Fibroblast of pulmonary artery (primary cell): Measurements from ENCODE around the gene CAMK1.
A peak's percentile ranks its signal among the peaks of the same experiment; 100 is the strongest.

Experiments
- DNase-seq: peaks from one replicate; pipeline ENCODE4 v3.0.0-alpha.2; 2010; ENCODE audit warnings: low read depth
- H3K4me3 ChIP-seq: replicated peaks from 2 replicates; pipeline ENCODE4 v1.5.1; 2011; ENCODE audit warnings: low read depth, mild to moderate bottlenecking, control low read depth, low read length, moderate library complexity
- TF ChIP-seq, protein P1 (sequence below): IDR thresholded peaks from 2 replicates; pipeline ENCODE4 v1.5.1; 2011; ENCODE audit warnings: mild to moderate bottlenecking, control low read depth, low read length, inconsistent platforms; ENCODE audit errors: missing control alignments

CAMK1 gene

DNA sequence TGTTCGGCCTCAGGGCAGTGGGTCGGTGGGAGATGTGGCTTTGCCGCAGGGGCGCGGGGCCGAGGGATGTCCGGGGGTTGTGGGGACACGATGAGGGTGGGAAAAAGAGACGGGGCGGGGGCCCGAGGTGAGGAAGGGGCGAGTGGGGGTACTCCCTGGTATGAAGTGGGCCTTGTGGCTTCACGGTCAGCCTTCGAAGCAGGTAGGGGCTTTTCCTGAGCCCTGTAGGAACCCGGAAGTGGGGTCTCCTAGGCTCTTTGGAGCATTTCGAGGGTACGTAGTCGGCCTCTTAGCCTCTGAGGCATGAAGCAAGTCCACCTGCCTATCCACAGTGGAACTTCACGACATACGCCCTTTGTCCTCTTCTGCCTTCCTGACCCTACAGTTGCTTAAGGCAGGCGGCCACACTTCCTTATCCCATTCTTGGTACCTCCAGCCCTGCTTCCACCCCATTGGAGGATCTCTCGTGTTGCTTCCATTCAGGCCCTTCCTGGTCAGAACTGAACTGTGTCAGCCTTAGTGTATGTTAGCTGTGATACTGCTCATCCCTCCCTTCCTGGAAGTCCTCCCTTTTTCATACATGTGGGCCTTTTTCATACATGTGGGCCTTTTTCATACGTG lies 23.5 kb upstream of the CAMK1 start:
- TF ChIP-seq, protein P1, sequence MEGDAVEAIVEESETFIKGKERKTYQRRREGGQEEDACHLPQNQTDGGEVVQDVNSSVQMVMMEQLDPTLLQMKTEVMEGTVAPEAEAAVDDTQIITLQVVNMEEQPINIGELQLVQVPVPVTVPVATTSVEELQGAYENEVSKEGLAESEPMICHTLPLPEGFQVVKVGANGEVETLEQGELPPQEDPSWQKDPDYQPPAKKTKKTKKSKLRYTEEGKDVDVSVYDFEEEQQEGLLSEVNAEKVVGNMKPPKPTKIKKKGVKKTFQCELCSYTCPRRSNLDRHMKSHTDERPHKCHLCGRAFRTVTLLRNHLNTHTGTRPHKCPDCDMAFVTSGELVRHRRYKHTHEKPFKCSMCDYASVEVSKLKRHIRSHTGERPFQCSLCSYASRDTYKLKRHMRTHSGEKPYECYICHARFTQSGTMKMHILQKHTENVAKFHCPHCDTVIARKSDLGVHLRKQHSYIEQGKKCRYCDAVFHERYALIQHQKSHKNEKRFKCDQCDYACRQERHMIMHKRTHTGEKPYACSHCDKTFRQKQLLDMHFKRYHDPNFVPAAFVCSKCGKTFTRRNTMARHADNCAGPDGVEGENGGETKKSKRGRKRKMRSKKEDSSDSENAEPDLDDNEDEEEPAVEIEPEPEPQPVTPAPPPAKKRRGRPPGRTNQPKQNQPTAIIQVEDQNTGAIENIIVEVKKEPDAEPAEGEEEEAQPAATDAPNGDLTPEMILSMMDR = no peak
- DNase-seq = peak; percentile 49
- peak overlapping the region; percentile 99 for H3K4me3 ChIP-seq

DNA sequence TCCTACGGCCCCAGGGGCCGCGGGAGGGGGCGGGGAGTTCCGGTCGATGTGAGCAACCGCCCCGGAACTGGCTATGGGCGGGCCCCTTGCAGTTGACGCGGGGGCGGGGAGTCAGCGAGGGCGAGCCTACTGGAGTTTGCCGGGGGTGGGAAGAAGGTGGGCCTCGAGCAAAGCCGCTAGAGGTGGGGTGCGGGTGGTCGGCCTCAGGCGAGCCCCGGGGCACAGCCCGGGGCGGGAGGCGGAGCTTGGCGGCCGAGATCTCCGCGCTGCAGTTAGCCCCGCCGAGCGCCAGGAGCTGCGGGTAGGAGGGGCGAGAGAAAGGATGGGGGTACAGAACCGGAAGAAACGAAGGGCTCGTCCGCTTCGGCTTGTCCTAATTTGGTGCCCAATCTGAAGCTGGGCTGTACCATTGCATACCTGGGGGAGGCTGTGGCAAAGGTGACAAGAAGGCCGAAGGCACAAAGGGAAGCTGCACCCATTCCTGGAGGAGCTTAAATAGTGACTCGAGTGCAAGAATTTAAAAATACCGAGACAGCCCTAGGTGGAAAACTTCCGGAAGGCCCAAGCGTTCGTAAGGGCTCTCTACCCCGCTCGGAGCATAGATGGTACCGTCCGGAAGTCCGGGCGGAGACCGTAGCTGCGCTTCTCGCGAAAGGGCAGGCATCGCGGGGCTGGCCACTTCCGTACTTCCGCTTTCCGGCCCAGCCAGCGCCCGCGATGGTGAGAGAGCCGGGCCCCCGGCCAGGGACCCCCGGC lies 22.8 kb upstream of the CAMK1 start, which contains the start of the genes ARPC4 and TADA3:
Gene ARPC4 (plus strand): TSS at position 678 of the 756 bp plus-strand sequence. CDS start 40 bp downstream, at position 718.
Gene TADA3 (minus strand): TSS at position 69 of the 756 bp plus-strand sequence. CDS start 1,007 bp downstream, outside the sequence.
- TF ChIP-seq, protein P1 = no peak
- peak within 1 kb of the TSS; percentile 99 for H3K4me3 ChIP-seq
- DNase-seq = peak; percentile 97

GRCh38 chr3:9791790-9792404 lies 22.1 kb upstream of the CAMK1 start:
- H3K4me3 ChIP-seq = peak overlapping the region; percentile 99

GRCh38 chr3:9791127-9791526 lies 21.4 kb upstream of the CAMK1 start:
- TF ChIP-seq, protein P1 = no peak
- peak overlapping the region; percentile 99 for H3K4me3 ChIP-seq
- no peak for DNase-seq

More at GRCh38 chr3:9791790-9792404, 22.1 kb upstream of the CAMK1 start:
- no peak for DNase-seq
- TF ChIP-seq, protein P1 = no peak

DNA sequence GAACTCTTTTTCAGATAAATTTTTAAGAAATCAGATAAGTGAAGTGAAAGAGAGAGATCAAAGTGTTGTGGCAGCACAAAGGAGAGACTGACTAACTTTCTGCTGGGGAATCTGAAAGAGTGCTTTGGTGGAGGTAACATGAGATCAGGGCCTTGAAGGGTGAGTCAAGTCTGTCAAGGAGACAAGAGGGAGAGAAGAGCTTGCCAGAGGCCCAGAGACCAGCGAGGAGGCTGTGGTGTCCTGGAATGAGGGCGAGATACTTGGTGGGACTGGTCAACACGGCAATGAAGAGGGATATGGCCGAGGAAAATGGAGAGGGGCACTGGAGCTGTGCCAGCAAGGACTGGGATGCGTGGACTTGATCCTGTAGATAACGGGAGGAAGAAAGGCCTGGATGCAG lies 18.0 kb upstream of the CAMK1 start:
- DNase-seq = no peak
- TF ChIP-seq, protein P1 = no peak

DNA sequence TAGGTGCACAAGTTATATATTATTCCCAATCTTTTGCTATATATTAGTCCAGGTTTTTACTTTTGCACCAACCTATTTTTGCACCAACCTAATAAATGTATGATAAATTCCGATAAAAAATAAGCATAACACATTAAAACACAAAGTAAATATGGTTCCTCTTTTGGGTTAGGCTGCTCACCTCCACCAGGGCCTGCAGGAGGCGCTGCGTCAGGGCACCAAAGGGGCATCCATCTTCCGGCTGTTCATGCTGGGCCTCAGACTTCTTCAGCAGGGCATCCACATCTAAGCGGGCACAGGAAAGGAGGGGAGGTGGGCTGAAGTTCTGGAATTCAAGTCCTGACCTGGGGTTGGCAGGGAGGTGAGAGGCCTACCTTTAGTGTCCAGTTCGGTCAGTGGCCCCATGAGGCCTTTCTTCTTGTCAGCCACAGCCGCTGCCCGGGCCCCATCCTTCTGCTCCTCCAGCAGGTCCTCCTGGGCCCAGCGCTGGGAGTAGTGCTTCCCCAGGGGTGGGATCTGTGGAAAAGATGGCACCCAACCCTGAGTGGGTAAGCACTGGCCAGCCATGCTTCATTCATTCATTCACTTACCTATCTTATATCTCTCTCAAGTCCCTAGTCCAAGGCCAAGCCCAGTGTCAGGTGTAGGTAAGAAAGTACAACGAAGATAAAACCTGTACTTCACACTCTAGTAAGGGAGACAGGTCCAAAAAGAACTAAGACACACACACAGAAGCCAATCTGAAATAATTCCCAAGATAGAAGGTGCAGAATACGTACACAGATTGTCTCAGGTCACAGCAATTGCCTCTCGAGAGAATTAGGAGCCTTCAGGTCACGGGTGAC lies 17.3 kb upstream of the CAMK1 start:
- TF ChIP-seq, protein P1 = peak; percentile 52
- no peak overlapping the region for H3K4me3 ChIP-seq
- no peak for DNase-seq

More for the DNA sequence above, 18.0 kb upstream of the CAMK1 start:
- H3K4me3 ChIP-seq = no peak overlapping the region
